Measurements from ENCODE around the gene PIAS4.

PIAS4 gene

DNA sequence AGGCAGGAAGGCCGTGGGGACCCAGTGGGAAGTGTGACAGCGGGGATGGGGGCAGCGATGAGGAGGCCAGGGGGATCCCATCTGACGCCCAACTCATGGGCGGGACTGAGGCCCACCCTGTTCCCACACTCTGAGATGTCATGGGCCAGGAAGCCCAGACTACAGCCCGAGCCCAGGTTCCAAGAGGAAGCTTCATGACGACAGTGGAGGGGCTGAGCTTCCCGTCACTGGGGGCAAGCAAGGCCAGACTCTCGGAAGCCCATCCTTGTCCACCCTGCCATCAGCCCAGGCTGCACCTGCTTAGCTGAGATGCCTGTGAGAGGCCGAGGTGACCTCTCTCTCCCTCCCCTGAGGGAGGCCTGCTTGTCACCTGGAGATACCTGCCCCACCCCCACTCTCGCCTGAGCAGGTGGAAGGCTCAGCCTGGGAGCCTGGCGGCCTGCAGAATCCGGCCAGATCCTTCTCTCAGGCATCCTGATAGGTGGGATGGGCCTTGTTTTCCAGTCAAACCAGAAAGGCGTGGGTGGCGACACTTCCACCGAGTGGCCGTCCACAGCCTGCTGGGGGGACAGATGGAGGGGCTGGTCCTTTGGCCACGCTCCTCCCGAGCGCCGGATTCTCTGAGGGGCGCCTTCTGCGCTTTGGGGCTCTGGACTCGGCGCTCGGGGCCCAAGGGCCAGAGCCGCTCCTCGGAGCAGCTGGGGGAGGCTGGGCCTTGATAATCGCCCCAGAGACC is 54.3 kb downstream of the PIAS4 start:
- H3K4me1 ChIP-seq (ENCODE audit: control insufficient read depth, insufficient read depth, low read length), result 0 out of 2 replicates have a peak, but pooled peaks cover 4% of the 10 kb centered on the region
- POLR2A ChIA-PET, result no interaction called here
- H3K4me3 ChIP-seq (ENCODE audit: low read depth, low read length), result no peak overlapping the region
- TF ChIP-seq ZNF391 (tag by site-specific recombination; IDR thresholded peaks at IDR 0.05; ENCODE audit: borderline replicate concordance, low read depth), result 0 out of 2 replicates have a peak, but pooled peaks have one; percentile 24
- TF ChIP-seq ZNF292 (tag by site-specific recombination; IDR thresholded peaks at IDR 0.05; ENCODE audit: borderline replicate concordance, low read depth), result no peak
- TF ChIP-seq ZNF121 (tag by site-specific recombination; IDR thresholded peaks at IDR 0.05), result no peak
- peak; percentile 5; the same call in 1 of the 2 replicates for TF ChIP-seq PATZ1 (tag by site-specific recombination; IDR thresholded peaks at IDR 0.05)
- TF ChIP-seq ZEB2 (tag by site-specific recombination; IDR thresholded peaks at IDR 0.05), result 0 out of 2 replicates have a peak, but pooled peaks have one; percentile 53
- 0 out of 2 replicates have a peak, but pooled peaks have one; percentile 13 for TF ChIP-seq ZNF629 (tag by site-specific recombination; IDR thresholded peaks at IDR 0.05)
- TF ChIP-seq ZNF843 (tag by site-specific recombination; IDR thresholded peaks at IDR 0.05), result no peak
- TF ChIP-seq, protein P1, sequence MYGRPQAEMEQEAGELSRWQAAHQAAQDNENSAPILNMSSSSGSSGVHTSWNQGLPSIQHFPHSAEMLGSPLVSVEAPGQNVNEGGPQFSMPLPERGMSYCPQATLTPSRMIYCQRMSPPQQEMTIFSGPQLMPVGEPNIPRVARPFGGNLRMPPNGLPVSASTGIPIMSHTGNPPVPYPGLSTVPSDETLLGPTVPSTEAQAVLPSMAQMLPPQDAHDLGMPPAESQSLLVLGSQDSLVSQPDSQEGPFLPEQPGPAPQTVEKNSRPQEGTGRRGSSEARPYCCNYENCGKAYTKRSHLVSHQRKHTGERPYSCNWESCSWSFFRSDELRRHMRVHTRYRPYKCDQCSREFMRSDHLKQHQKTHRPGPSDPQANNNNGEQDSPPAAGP (tag by site-specific recombination; IDR thresholded peaks at IDR 0.05), result 0 out of 2 replicates have a peak, but pooled peaks have one; percentile 17
- peak; percentile 96 for TF ChIP-seq ZNF580 (tag by site-specific recombination; IDR thresholded peaks at IDR 0.05)
- peak; percentile 82 for TF ChIP-seq ZBTB8A (tag by site-specific recombination; IDR thresholded peaks at IDR 0.05)
- no peak for TF ChIP-seq WT1 (tag by site-specific recombination; IDR thresholded peaks at IDR 0.05)
- peak; percentile 64; the same call in 1 of the 2 replicates for TF ChIP-seq KLF8 (tag by site-specific recombination; IDR thresholded peaks at IDR 0.05)
- no peak for TF ChIP-seq ZNF239 (tag by site-specific recombination; IDR thresholded peaks at IDR 0.05)
- no peak for TF ChIP-seq SP2 (tag by site-specific recombination; IDR thresholded peaks at IDR 0.05)
- no peak for TF ChIP-seq ZNF768 (tag by site-specific recombination; IDR thresholded peaks at IDR 0.05)
- no peak for TF ChIP-seq HOXA7 (CRISPR knock-in tag; IDR thresholded peaks at IDR 0.05; ENCODE audit: borderline replicate concordance)
- TF ChIP-seq ZNF10 (tag by site-specific recombination; IDR thresholded peaks at IDR 0.05), result 0 out of 2 replicates have a peak, but pooled peaks have one; percentile 39
- TF ChIP-seq ZNF639 (tag by site-specific recombination; IDR thresholded peaks at IDR 0.05), result 0 out of 2 replicates have a peak, but pooled peaks have one; percentile 47
- TF ChIP-seq BCL11B (tag by site-specific recombination; IDR thresholded peaks at IDR 0.05; ENCODE audit: low read depth), result peak; percentile 55; the same call in 1 of the 2 replicates
- no peak for TF ChIP-seq GFI1B (tag by site-specific recombination; IDR thresholded peaks at IDR 0.05)
- no peak for TF ChIP-seq ZNF16 (tag by site-specific recombination; IDR thresholded peaks at IDR 0.05; ENCODE audit: low read depth)
- no peaks in the 10 kb centered on the region for H3K9me3 ChIP-seq (ENCODE audit: control insufficient read depth, insufficient read depth, low read depth, low read length)
- CTCF ChIA-PET, result no interaction called here
- peaks cover 0 to 21% of the 10 kb centered on the region in 2 experiments; a peak in 1 of 3 replicates for H3K36me3 ChIP-seq (ENCODE audit: control insufficient read depth in 2 of 2, insufficient read depth in 1 of 2, low read length in 2 of 2)
- H3K27ac ChIP-seq (ENCODE audit: extremely low read depth, low read depth, low read length), result no peak overlapping the region; the same call in 1 of the 2 replicates

Measured in HEK293 (cell line).